ENCODE measurements around the gene ACAA1.
"Not testable (repeated sequence)": the region's sequence is repeated elsewhere in the genome, so short reads cannot be mapped to it uniquely, and the experiment has no call there.

The ACAA1 gene

GRCh38 chr3:38136777-38137614, at the start of gene ACAA1:
Gene ACAA1 (minus strand): TSS chr3:38137127. CDS start chr3:38137035, 92 bp downstream.
- peak; percentile 99 for DNase-seq

GRCh38 chr3:38177181-38177580, 40.3 kb upstream of the ACAA1 start:
- no peak for DNase-seq

- DNase-seq: peak; percentile 49
These were observed 37.0 kb upstream of the ACAA1 start for GRCh38 chr3:38173834-38174418.

- peak; percentile 28 for DNase-seq
These were observed 34.7 kb upstream of the ACAA1 start for GRCh38 chr3:38171622-38172021.

GRCh38 chr3:38170722-38171121, 33.8 kb upstream of the ACAA1 start:
- DNase-seq: no peak

- peak; percentile 51 for DNase-seq
These were observed 32.0 kb upstream of the ACAA1 start for GRCh38 chr3:38169027-38169317.

GRCh38 chr3:38168151-38169026, 31.5 kb upstream of the ACAA1 start:
- no peak for DNase-seq

GRCh38 chr3:38167591-38167990, 30.7 kb upstream of the ACAA1 start:
- DNase-seq: no peak

- no peak for DNase-seq
These were observed 28.9 kb upstream of the ACAA1 start for GRCh38 chr3:38165722-38166387.

- peak; percentile 98 for DNase-seq
These were observed 28.2 kb upstream of the ACAA1 start, which contains the start of gene OXSR1 for GRCh38 chr3:38164952-38165721. Gene OXSR1 (plus strand): TSS chr3:38165537. CDS start chr3:38165877, 340 bp downstream.

- DNase-seq: no peak
These were observed 27.7 kb upstream of the ACAA1 start for GRCh38 chr3:38164643-38164951.

- DNase-seq: no peak
These were observed 27.1 kb upstream of the ACAA1 start for GRCh38 chr3:38163841-38164642.

GRCh38 chr3:38163117-38163840, 26.4 kb upstream of the ACAA1 start:
- DNase-seq: peak; percentile 28

GRCh38 chr3:38160704-38161103, 23.8 kb upstream of the ACAA1 start:
- not testable (repeated sequence) for DNase-seq

- no peak for DNase-seq
These were observed 21.5 kb upstream of the ACAA1 start for GRCh38 chr3:38158472-38158871.

GRCh38 chr3:38157595-38157994, 20.7 kb upstream of the ACAA1 start:
- DNase-seq: no peak

GRCh38 chr3:38157117-38157516, 20.2 kb upstream of the ACAA1 start:
- no peak for DNase-seq

- no peak for DNase-seq
These were observed 18.9 kb upstream of the ACAA1 start for GRCh38 chr3:38155825-38156224.

- no peak for DNase-seq
These were observed 17.8 kb upstream of the ACAA1 start for GRCh38 chr3:38154625-38155255.

- DNase-seq: peak; percentile 25
These were observed 17.1 kb upstream of the ACAA1 start for GRCh38 chr3:38154033-38154494.
